Measurements from ENCODE around the gene CNOT9. TPM values are rescaled to one million over a fixed set of nuclear protein-coding genes. Genes with fewer than 3 reads are reported as not detected.

The CNOT9 gene
- total RNA-seq, 1 experiment from 2014 or later: 73.0 TPM

DNA sequence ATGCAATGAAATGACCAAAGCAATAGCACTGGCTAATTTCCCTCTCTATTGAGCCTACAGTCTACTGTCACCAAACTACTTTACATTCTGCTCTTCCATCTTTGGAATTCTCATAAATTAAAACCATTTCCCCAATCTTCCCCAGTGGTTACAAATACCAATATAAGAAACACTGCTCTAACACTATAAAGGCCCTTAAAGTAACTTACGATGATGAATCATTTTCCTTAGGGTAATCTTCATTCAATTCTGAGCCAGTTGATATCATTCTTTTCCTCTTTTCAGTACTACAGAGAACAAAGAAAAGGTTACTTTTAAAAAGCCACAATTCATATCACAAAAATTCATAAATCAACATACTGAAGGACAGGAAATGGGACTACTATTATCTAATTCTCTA lies 22.6 kb upstream of the CNOT9 start:
- DNase-seq (ENCODE audit: low read depth, low spot score): no peak
- no peak for ATAC-seq
- H3K4me1 ChIP-seq (ENCODE audit: control insufficient read depth, insufficient read depth, low read length): no peaks in the 10 kb centered on the region
- H3K4me3 ChIP-seq (ENCODE audit: low read depth in 2 of 2, low read length in 2 of 2): no peak overlapping the region
- no peaks in the 10 kb centered on the region for H3K27me3 ChIP-seq (ENCODE audit: control insufficient read depth, insufficient read depth, low read length)
- CTCF ChIA-PET: no interaction called here
- in situ Hi-C loops (cut with HindIII; ENCODE audit: low pct_unique_long_range_greater_than_20kb, low sequenced_read_pairs) (no loop called here), intact Hi-C loops (cut with micrococcal nuclease; ENCODE audit: unreplicated experiment) (no loop called here)
- no peak overlapping the region for H3K27ac ChIP-seq (ENCODE audit: low read length)
- peaks cover 54% of the 10 kb centered on the region for H3K36me3 ChIP-seq (ENCODE audit: control insufficient read depth, insufficient read depth, low read length)
- POLR2A ChIA-PET: interaction anchor here (0.6 kb wide), 1 partner anchor 24 kb away, joined by 10 read pairs; no protein-coding TSS in a partner anchor
- TF ChIP-seq POLR2AphosphoS5 (IDR thresholded peaks at IDR 0.05; ENCODE audit: low read depth, low read length) (no peak), SIN3A (IDR thresholded peaks at IDR 0.05; ENCODE audit: borderline replicate concordance, insufficient read depth, low read depth, low read length) (no peak)
- TF ChIP-seq, protein P1, sequence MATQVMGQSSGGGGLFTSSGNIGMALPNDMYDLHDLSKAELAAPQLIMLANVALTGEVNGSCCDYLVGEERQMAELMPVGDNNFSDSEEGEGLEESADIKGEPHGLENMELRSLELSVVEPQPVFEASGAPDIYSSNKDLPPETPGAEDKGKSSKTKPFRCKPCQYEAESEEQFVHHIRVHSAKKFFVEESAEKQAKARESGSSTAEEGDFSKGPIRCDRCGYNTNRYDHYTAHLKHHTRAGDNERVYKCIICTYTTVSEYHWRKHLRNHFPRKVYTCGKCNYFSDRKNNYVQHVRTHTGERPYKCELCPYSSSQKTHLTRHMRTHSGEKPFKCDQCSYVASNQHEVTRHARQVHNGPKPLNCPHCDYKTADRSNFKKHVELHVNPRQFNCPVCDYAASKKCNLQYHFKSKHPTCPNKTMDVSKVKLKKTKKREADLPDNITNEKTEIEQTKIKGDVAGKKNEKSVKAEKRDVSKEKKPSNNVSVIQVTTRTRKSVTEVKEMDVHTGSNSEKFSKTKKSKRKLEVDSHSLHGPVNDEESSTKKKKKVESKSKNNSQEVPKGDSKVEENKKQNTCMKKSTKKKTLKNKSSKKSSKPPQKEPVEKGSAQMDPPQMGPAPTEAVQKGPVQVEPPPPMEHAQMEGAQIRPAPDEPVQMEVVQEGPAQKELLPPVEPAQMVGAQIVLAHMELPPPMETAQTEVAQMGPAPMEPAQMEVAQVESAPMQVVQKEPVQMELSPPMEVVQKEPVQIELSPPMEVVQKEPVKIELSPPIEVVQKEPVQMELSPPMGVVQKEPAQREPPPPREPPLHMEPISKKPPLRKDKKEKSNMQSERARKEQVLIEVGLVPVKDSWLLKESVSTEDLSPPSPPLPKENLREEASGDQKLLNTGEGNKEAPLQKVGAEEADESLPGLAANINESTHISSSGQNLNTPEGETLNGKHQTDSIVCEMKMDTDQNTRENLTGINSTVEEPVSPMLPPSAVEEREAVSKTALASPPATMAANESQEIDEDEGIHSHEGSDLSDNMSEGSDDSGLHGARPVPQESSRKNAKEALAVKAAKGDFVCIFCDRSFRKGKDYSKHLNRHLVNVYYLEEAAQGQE (IDR thresholded peaks at IDR 0.05; ENCODE audit: insufficient read depth in 1 of 2, low read depth in 2 of 2, low read length in 1 of 2): no peak
- BruUV-seq (replicated peaks): no TSS peak
- no peaks in the 10 kb centered on the region for H3K9me3 ChIP-seq (ENCODE audit: control insufficient read depth, insufficient read depth, low read depth, low read length)

DNA sequence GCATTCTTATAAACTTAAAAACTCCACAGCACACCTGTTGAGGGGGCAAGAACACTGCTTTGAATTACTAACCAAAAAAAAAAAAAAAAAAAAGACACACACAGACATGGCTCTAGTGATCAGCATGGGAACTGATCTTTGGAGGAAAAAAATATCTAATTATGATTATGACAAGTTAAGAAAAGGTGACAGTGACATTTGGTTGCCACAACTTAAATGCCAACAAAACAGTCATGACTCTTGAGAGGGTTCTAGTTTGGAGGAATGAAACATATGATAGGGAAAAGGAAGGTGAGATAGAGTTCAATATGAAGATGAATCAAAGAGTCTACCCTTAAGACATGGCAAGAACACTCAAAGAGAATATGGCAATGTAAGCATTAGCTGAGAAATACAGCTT lies 21.1 kb upstream of the CNOT9 start:
- Histone ChIP-seq H3K27ac (ENCODE audit: low read length) (no peak overlapping the region), H3K27me3 (ENCODE audit: control insufficient read depth, insufficient read depth, low read length) (no peaks in the 10 kb centered on the region), H3K4me1 (ENCODE audit: control insufficient read depth, insufficient read depth, low read length) (no peaks in the 10 kb centered on the region), H3K4me3 (ENCODE audit: low read depth in 2 of 2, low read length in 2 of 2) (no peak overlapping the region), H3K36me3 (ENCODE audit: control insufficient read depth, insufficient read depth, low read length) (peaks cover 51% of the 10 kb centered on the region), H3K9me3 (ENCODE audit: control insufficient read depth, insufficient read depth, low read depth, low read length) (no peaks in the 10 kb centered on the region)
- in situ Hi-C loops (cut with HindIII; ENCODE audit: low pct_unique_long_range_greater_than_20kb, low sequenced_read_pairs): no loop called here
- ChIA-PET POLR2A (no interaction called here), CTCF (no interaction called here)
- BruUV-seq (replicated peaks): no TSS peak
- TF ChIP-seq, protein P1 (IDR thresholded peaks at IDR 0.05; ENCODE audit: insufficient read depth in 1 of 2, low read depth in 2 of 2, low read length in 1 of 2): no peak
- TF ChIP-seq, protein P2, sequence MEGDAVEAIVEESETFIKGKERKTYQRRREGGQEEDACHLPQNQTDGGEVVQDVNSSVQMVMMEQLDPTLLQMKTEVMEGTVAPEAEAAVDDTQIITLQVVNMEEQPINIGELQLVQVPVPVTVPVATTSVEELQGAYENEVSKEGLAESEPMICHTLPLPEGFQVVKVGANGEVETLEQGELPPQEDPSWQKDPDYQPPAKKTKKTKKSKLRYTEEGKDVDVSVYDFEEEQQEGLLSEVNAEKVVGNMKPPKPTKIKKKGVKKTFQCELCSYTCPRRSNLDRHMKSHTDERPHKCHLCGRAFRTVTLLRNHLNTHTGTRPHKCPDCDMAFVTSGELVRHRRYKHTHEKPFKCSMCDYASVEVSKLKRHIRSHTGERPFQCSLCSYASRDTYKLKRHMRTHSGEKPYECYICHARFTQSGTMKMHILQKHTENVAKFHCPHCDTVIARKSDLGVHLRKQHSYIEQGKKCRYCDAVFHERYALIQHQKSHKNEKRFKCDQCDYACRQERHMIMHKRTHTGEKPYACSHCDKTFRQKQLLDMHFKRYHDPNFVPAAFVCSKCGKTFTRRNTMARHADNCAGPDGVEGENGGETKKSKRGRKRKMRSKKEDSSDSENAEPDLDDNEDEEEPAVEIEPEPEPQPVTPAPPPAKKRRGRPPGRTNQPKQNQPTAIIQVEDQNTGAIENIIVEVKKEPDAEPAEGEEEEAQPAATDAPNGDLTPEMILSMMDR (IDR thresholded peaks at IDR 0.05): no peak
- TF ChIP-seq TCF7L2 (IDR thresholded peaks at IDR 0.05; ENCODE audit: low read depth, low read length) (no peak), POLR2AphosphoS5 (IDR thresholded peaks at IDR 0.05; ENCODE audit: low read depth, low read length) (no peak), SIN3A (IDR thresholded peaks at IDR 0.05; ENCODE audit: borderline replicate concordance, insufficient read depth, low read depth, low read length) (no peak)
- intact Hi-C loops (cut with micrococcal nuclease; ENCODE audit: unreplicated experiment): no loop called here
- no peak for ATAC-seq
- DNase-seq (ENCODE audit: low read depth, low spot score): no peak

All from Panc1 (cell line).